ENCODE measurements around the gene TRIP10.

The TRIP10 gene

GRCh38 chr19:6712692-6713670 is 26.5 kb upstream of the TRIP10 start:
- DNase-seq = no peak

- DNase-seq = no peak
These were observed 25.4 kb upstream of the TRIP10 start for GRCh38 chr19:6713773-6714692.

- no peak for DNase-seq
These were observed 24.5 kb upstream of the TRIP10 start for GRCh38 chr19:6714749-6715555.

- no peak for DNase-seq
These were observed 22.9 kb upstream of the TRIP10 start for GRCh38 chr19:6716610-6716970.

- DNase-seq = no peak
These were observed 22.4 kb upstream of the TRIP10 start for GRCh38 chr19:6717036-6717435.

GRCh38 chr19:6717441-6717971 is 22.0 kb upstream of the TRIP10 start:
- DNase-seq = no peak

- no peak for DNase-seq
These were observed 21.3 kb upstream of the TRIP10 start for GRCh38 chr19:6718111-6718740.

GRCh38 chr19:6718741-6719539 is 20.5 kb upstream of the TRIP10 start:
- DNase-seq = peak; percentile 55

GRCh38 chr19:6719540-6719861 is 20.0 kb upstream of the TRIP10 start:
- no peak for DNase-seq

- DNase-seq = no peak
These were observed 19.5 kb upstream of the TRIP10 start for GRCh38 chr19:6719992-6720368.

- no peak for DNase-seq
These were observed 18.9 kb upstream of the TRIP10 start, which contains the start of gene C3 for GRCh38 chr19:6720369-6721137. Gene C3, minus strand, starts transcription at chr19:6720650. Its CDS starts 61 bp downstream, at chr19:6720589.

- no peak for DNase-seq
These were observed 18.4 kb upstream of the TRIP10 start for GRCh38 chr19:6721138-6721474.

- DNase-seq = no peak
These were observed 17.7 kb upstream of the TRIP10 start for GRCh38 chr19:6721773-6722172.

- DNase-seq = no peak
These were observed 16.3 kb upstream of the TRIP10 start for GRCh38 chr19:6723108-6723618.

GRCh38 chr19:6723738-6724137 is 15.7 kb upstream of the TRIP10 start:
- DNase-seq = no peak

GRCh38 chr19:6724631-6725492 is 14.6 kb upstream of the TRIP10 start:
- DNase-seq = no peak

GRCh38 chr19:6725513-6726231 is 13.8 kb upstream of the TRIP10 start:
- DNase-seq = no peak

- no peak for DNase-seq
These were observed 11.1 kb upstream of the TRIP10 start for GRCh38 chr19:6728346-6728745.
